MM.1S (cell line): ENCODE data around the gene SLC8A1.

Experiments used
- CTCF ChIP-seq: fragments of 300-600 bp; sonication (generic); IDR thresholded peaks from 2 replicates; pipeline ENCODE4 v1.5.1; 2016; ENCODE audit warnings: antibody characterized with exemption, low read length, mixed read lengths
- EZH2 ChIP-seq: fragments of 300-600 bp; sonication (generic); optimal IDR thresholded peaks from 2 replicates; pipeline ENCODE3; 2017; ENCODE audit warnings: low read depth, mild to moderate bottlenecking, antibody characterized with exemption, low read length, mixed read lengths
- EZH2phosphoT487 ChIP-seq: fragments of 300-600 bp; sonication (generic); IDR thresholded peaks from 2 replicates; pipeline ENCODE4 v1.6.1; 2018; ENCODE audit warnings: antibody characterized with exemption, low read length

DNA sequence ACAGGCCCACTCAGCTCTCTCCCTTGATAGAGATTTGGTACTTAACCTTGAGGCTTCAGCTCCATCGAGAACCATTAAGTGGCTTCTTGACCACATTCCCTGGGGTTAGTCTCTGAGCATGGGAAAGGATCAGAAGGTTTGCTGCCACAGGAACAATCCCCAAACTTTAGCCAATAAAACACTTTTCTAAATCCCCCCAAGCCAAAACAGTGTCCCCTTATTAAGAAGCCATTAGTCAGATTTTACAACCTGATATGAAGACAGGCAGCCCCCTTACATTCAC is 37.7 kb upstream of the SLC8A1 start:
- no peak for TF ChIP-seq CTCF
- TF ChIP-seq EZH2phosphoT487: no peak
- no peak for TF ChIP-seq EZH2
